Endothelial cell (in vitro differentiated cells): ENCODE data around the gene NCAM2. TPM values are rescaled to one million over a fixed set of nuclear protein-coding genes. Genes with fewer than 3 reads are reported as not detected.

Experiments used
- DNase-seq: peaks from one replicate; pipeline ENCODE4 v3.0.0; 2021; ENCODE audit warnings: low spot score
- H3K27ac Mint-ChIP-seq: one replicate; pipeline ENCODE4 v1.8.0; 2021; ENCODE audit warnings: mixed read lengths, inconsistent platforms; ENCODE audit not compliant: unreplicated experiment
- H3K27me3 Mint-ChIP-seq: one replicate; pipeline ENCODE4 v1.8.0; 2021; ENCODE audit warnings: mild to moderate bottlenecking, moderate library complexity, mixed read lengths, inconsistent platforms; ENCODE audit not compliant: unreplicated experiment
- H3K36me3 Mint-ChIP-seq: one replicate; pipeline ENCODE4 v1.8.0; 2021; ENCODE audit warnings: mild to moderate bottlenecking, low read depth, mixed read lengths, inconsistent platforms; ENCODE audit not compliant: unreplicated experiment
- H3K4me1 Mint-ChIP-seq: one replicate; pipeline ENCODE4 v1.8.0; 2021; ENCODE audit warnings: mild to moderate bottlenecking, mixed read lengths, inconsistent platforms; ENCODE audit not compliant: unreplicated experiment
- H3K4me3 Mint-ChIP-seq: one replicate; pipeline ENCODE4 v1.8.0; 2021; ENCODE audit warnings: mild to moderate bottlenecking, mixed read lengths, inconsistent platforms; ENCODE audit not compliant: unreplicated experiment
- H3K9me3 Mint-ChIP-seq: one replicate; pipeline ENCODE4 v1.8.0; 2021; ENCODE audit warnings: mixed read lengths, inconsistent platforms; ENCODE audit not compliant: unreplicated experiment
- total RNA-seq: library from RNA; stranded (reverse); fragmentation: NEBNext Ultra II Directional; extraction: Animal tissue kit (Norgen Biotek cat#: 25700); gene quantifications from one replicate; pipeline ENCODE4 v1.2.1, GENCODE V29; 2021; ENCODE audit not compliant: unreplicated experiment
- TF ChIP-seq, protein P1 (sequence below): fragments of 200-600 bp; sonication (generic); IDR thresholded peaks from one replicate; pipeline ENCODE4 v1.5.0; 2021; ENCODE audit warnings: antibody characterized with exemption; ENCODE audit not compliant: unreplicated experiment

NCAM2 gene
- total RNA-seq, 1 donor from 2014 or later: 0.64 TPM

DNA sequence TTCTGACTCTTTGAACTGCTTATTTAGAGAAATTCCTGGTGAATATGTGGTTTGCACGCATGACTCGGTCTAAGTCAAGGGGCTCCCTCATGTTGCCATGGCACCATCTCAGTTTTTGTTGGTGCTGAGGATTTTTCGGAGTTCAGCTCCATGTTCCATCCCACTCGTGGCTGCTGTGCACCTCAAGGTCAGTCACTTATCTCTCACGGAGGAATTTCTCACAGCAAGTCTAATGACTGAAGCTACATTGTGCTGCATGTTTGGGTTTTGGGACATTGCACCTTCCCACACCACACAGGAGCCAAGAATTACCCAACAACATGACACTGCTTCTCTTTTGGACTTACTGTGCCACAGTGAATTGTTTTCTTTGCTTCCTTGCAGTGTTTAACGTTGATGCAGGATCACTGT, 269.9 kb downstream of the NCAM2 start:
- Mint-ChIP-seq H3K27ac (no peak overlapping the region), H3K4me1 (no peaks in the 10 kb centered on the region), H3K9me3 (no peaks in the 10 kb centered on the region), H3K27me3 (no peaks in the 10 kb centered on the region), H3K4me3 (no peak overlapping the region), H3K36me3 (no peaks in the 10 kb centered on the region)
- TF ChIP-seq, protein P1, sequence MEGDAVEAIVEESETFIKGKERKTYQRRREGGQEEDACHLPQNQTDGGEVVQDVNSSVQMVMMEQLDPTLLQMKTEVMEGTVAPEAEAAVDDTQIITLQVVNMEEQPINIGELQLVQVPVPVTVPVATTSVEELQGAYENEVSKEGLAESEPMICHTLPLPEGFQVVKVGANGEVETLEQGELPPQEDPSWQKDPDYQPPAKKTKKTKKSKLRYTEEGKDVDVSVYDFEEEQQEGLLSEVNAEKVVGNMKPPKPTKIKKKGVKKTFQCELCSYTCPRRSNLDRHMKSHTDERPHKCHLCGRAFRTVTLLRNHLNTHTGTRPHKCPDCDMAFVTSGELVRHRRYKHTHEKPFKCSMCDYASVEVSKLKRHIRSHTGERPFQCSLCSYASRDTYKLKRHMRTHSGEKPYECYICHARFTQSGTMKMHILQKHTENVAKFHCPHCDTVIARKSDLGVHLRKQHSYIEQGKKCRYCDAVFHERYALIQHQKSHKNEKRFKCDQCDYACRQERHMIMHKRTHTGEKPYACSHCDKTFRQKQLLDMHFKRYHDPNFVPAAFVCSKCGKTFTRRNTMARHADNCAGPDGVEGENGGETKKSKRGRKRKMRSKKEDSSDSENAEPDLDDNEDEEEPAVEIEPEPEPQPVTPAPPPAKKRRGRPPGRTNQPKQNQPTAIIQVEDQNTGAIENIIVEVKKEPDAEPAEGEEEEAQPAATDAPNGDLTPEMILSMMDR: no peak
- DNase-seq: no peak

DNA sequence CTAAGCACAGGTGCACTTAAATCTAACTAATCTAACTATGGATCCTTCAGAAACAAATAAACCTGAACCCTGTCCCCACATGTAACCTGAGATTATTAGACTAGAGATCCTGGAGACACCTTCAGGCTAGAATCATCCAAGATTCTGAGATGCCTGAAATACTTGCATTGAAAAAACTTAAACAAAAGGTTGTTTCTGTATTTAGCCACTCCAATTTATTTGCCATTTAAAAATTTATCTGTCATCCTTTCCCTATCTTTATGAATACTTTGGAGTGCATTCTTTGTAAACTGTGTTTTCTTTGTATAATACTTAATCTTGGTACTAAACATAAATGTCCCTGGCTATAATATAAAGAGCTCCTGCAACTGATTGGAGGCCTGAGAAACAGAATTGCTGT, 270.7 kb downstream of the NCAM2 start:
- Mint-ChIP-seq H3K36me3 (no peaks in the 10 kb centered on the region), H3K27ac (no peak overlapping the region), H3K4me3 (no peak overlapping the region), H3K27me3 (no peaks in the 10 kb centered on the region), H3K9me3 (no peaks in the 10 kb centered on the region), H3K4me1 (no peaks in the 10 kb centered on the region)
- no peak for DNase-seq
- TF ChIP-seq, protein P1: no peak

DNA sequence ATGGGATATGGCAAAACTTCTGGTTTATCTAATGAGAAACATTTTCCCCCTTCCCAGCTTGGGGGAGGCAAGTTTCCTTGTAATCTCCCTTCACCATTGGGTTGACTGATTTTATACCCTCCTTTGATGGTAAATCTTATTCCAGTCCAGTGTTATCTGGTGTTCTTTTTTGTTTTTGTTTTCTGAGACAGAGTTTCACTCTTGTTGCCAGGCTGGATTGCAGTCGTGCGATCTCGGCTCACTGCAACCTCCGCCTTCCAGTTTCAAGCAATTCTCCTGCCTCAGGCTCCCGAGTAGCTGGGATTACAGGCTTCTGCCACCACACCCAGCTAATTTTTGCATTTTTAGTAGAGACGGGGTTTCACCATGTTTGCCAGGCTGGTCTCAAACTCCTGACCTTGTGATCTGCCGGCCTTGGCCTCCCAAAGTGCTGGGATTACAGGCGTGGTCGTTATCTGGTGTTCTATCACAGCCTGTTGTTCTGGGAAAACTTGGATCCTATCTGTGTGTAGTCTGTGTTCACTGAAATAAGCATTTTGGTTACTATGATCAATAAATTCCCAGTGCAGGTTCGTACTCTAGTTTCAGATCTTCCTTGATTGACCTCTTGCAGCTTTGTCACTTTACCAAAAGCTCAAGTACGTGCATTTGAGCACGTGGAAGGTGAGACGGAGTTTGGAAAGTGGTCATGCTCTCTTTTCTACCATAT, 281.1 kb downstream of the NCAM2 start:
- Mint-ChIP-seq H3K4me1 (no peaks in the 10 kb centered on the region), H3K27ac (no peak overlapping the region), H3K27me3 (no peaks in the 10 kb centered on the region), H3K9me3 (no peaks in the 10 kb centered on the region), H3K4me3 (no peak overlapping the region), H3K36me3 (no peaks in the 10 kb centered on the region)
- DNase-seq: no peak
- TF ChIP-seq, protein P1: no peak

DNA sequence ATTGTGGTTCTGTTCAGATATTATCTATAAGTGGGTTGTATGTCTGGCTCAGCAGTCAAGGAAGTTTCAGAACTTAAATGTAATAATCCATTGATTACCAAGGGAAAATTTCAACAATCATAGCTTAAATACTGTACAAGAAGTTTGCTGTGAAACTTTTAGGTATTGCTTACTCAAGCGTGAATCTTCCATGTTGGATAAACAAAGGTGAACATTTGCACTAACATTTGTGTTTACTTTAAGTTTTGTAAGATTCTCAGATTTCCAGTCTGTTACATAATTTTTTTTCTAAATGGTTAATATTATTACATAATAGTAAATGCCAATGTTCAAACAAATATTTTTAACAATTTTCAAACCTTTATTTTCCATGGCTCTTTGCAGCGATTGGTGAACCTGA, 285.6 kb downstream of the NCAM2 start:
- Mint-ChIP-seq H3K4me3 (no peak overlapping the region), H3K27me3 (no peaks in the 10 kb centered on the region), H3K4me1 (no peaks in the 10 kb centered on the region), H3K27ac (no peak overlapping the region), H3K36me3 (no peaks in the 10 kb centered on the region), H3K9me3 (no peaks in the 10 kb centered on the region)
- TF ChIP-seq, protein P1: no peak
- DNase-seq: no peak

DNA sequence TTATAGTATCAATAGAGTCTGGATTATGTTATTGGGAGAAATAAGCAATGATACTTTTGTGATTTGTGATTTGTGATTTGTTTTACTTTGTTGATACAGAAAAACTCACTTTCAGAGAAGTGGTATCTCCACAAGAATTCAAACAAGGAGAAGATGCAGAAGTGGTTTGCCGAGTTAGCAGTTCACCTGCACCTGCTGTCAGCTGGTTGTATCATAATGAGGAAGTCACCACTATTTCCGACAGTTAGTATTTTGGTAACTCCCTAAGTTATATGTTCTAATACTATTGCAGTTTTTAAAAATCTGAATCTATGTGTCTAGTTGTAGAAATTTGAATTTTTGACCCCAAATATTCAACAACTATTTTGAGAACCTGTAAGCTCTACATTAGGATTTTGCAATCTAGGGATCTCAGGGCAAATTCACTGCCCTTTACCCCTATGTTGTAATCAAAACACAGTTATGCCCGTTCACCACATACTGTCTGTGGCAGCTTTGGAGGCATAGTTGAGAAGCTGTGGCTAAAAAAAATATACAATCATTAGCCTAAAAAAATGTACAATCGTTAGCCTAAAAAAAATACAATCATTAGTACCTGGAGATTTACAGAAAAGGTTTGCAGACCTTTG, 288.1 kb downstream of the NCAM2 start:
- Mint-ChIP-seq H3K4me1 (no peaks in the 10 kb centered on the region), H3K36me3 (no peaks in the 10 kb centered on the region), H3K27ac (no peak overlapping the region), H3K9me3 (no peaks in the 10 kb centered on the region), H3K4me3 (no peak overlapping the region), H3K27me3 (no peaks in the 10 kb centered on the region)
- TF ChIP-seq, protein P1: no peak
- DNase-seq: no peak
